Endometrium (tissue), 2 donors: ENCODE data around the gene FRMD8.
"Not testable (repeated sequence)": the region's sequence is repeated elsewhere in the genome, so short reads cannot be mapped to it uniquely, and the experiment has no call there.

Experiments
- FAIRE-seq: peaks from 2 replicates; lab custom pipeline; 2012; peaks lifted over from hg19 to GRCh38; lab: Jason Lieb, UNC
- donor health status: control.
- donor health status: control.

FRMD8 gene

DNA sequence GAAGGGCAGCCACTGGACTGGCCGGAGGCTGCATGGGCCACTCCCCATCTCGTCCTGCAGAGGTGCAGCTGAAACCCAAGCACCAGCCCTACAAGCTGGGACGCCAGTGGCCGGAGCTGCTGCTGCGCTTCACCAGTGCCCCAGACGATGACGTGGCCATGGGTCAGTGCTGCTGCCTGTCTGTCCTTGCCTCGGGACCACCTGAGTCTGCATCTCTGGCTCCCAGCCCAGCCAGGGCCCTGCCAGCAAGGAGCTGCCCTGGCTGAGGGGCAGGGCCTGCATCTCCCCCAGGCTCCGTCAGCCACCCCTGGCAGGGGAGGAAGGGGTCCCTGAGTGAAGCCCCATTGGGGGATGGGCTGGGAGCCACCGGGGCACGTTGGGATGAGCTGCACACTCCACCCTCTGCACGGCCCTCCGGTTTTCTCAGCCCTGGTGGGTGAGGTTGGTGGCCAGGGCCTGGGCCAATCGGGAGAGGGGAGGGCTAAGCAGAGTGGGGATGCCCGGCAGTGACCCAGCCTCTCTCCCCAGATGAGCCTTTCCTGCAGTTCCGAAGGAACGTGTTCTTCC lies 7.2 kb downstream of the FRMD8 start:
- no peak for FAIRE-seq

DNA sequence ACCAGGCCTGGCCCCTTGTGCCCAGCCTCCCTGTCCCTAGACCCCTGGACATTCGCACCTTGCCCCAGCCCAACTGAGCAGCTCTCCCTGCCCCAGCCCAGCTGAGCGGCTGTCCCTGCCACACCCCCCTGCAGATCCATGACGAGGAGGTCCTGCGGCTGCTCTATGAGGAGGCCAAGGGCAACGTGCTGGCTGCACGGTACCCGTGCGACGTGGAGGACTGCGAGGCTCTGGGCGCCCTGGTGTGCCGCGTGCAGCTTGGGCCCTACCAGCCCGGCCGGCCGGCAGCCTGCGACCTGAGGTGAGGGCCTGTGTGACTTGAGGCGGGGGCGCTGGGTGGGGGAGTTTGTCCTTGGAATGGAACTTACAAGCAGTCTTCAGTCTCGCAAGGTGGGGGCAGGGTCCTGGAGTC lies 7.7 kb downstream of the FRMD8 start:
- no peak for FAIRE-seq

- no peak for FAIRE-seq
Measured at GRCh38 chr11:65395961-65396530, 9.6 kb downstream of the FRMD8 start.

GRCh38 chr11:65396769-65397745 lies 10.6 kb downstream of the FRMD8 start:
- no peak for FAIRE-seq

DNA sequence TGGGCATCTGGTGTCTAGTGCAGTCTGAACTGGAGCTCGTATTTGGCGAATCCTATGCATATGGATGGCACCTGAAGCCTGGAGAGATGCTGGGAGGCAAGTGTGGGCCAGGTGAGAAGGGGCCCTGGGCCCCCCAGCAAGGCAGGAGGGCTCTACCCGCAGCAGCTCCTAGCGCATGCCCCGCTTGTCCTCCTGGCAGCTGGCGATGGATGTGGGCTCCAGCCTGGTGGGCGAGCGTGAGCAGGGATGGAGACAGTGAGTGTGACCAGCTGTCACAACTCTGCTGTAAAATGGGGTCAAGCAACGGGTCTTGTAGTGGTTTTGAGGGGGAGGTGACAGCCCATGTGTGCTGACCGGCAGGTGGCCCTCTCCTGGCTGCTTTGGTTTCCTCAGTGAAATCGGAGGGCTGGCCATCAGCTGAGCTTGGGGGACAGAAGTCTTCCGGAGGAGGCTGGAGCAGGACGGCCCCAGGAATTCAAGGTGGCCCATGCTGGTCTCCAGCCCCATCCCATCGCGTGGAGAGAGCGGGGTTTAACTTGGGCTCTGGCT lies 12.0 kb downstream of the FRMD8 start:
- FAIRE-seq = no peak

GRCh38 chr11:65399249-65399648 lies 12.8 kb downstream of the FRMD8 start:
- no peak for FAIRE-seq

DNA sequence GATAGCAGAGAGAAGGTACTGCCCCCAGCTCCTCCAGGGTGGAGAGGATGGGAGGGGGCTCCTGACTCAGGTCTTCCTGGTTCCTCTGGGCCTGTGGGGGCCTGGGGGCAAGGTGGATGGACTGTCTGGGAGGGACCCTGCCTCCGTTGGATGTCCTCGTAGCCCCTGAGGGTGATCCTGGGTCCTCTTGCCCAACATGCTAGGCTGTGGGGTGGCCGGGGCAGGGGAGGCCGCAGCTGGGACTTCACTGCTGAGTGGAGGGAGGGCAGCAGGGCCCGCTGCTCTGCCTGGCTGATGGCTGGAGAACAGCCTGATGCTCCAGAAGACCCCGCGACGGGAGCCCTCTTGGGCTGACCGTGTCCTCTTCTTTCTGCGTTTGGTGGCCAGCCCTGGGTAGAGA lies 13.4 kb downstream of the FRMD8 start:
- FAIRE-seq = no peak

DNA sequence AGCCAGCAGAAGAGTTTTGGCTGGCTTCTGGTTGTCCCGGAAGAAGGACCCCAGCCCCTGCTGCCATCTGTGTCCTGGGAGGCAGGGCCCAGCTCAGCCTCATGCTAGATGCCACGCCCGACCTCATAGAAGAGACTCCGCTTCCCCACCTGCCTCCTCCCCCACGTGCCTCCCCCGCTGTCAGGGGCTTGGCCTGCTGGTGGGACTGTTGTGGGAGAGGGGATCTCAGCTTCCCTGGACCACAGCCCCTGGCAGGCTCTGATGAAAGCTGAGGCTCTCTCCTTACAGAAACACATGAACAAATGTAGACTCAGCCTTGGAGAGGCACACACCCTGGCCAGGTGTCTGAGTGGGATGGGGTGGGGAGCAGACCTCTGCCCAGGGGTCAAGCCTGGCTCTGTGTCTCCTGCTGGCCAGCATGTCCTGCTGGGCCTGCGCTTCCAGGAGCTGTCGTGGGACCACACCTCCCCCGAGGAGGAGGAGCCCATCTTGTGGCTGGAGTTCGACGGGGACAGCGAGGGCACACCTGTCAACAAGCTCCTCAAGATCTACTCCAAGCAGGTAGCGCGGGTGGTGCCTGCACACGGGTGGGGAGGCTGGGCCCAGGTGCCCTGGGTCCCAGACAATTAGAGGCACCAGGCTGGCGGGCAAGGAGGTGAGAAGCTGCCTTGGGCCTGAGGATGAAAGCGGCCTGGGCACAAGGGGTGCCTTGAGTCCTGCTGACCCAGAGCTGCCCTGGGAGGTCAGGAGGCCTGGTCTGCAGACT lies 14.1 kb downstream of the FRMD8 start:
- FAIRE-seq = no peak

DNA sequence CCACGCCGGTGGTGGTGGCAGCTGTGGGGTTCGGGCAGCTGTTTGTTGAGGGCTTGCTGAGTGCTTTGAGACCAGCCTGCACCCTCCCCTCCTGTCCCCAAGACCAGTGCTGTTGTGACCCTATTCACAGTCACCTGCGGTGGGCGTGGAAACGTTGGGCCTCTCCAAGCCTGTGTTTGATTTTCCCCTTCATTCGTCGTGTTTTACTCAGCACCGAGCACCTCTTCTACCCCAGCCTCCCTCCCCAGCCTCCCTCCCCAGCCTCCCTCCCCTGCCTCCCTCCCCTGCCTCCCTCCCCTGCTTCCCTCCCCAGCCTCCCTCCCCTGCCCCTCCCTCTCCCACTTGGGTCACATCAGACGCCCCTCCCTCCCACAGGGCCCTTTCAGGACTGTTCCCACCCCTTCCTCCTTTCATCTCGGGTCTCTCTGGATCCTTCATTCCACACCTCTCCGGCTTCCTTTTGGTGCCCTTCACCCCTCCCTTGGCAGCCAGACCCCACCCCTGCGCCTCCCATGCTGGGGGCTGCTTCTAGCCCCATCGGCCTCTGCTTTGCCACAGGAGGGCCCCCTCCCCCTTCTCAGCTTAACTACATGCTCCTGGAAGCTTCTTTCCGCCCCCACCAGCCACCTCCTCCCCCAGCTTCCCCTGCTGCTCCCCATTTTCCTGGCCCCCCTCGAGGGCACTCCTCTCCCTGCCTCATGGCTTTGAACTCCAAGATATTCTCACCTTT lies 14.8 kb downstream of the FRMD8 start:
- no peak for FAIRE-seq

DNA sequence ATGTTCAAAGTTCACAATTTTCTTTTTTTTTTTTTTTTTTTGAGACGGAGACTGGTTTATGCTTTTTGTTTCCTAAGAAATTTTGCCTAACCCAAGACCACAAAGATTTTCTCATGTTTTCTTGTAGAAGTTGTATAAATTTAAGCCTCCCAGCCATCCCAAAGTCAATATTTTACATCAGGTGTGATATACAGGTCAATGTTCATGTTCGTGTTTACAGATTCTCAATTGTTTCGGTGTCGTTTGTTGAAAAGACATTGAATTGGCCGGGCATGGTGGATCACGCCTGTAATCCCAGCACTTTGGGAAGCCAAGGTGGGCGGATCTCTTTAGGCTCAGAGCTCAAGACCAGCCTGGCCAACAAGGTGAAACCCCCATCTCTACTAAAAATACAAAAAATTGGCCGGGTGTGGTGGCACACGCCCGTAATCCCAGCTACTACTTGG lies 15.4 kb downstream of the FRMD8 start:
- no peak for FAIRE-seq

DNA sequence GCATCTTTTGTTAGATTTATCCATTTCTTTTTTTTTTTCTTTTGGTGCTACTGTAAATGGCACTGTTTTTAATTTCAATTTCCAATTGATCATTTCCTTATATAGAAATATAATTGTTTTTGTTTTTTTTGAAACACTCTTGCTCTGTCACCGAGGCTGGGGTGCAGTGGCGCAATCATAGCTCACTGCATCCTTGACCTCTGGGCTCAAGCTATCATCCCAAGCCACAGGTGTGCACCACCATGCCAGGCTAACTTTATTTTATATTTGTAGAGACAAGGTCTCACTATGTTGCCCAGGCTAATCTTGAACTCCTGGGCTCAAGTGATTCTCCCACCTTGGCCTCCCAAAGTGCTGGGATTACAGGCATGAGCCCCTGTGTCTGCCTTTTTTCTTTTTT lies 16.4 kb downstream of the FRMD8 start:
- no peak for FAIRE-seq

- FAIRE-seq = no peak
Measured at GRCh38 chr11:65403607-65404121, 17.2 kb downstream of the FRMD8 start.

DNA sequence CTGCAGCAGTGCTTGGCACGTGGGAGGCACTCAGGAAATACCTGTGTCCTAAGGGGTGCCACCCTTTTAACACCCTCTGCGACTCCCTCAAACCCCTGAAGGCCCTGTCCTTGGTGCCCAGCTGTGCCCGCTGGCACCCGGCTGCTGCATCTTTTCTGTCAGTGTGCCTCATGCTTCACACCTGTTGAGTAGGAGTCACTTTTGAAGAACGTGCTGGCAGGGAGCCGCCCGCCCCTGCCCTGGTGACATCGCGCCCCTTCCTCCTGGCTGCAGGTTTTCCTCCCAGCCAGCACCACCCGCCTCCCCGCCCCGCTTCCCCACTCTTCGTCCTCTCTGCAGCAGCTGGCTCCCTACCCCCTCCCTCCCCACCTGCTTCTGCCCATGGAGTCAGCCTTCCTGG lies 17.8 kb downstream of the FRMD8 start:
- FAIRE-seq = no peak

DNA sequence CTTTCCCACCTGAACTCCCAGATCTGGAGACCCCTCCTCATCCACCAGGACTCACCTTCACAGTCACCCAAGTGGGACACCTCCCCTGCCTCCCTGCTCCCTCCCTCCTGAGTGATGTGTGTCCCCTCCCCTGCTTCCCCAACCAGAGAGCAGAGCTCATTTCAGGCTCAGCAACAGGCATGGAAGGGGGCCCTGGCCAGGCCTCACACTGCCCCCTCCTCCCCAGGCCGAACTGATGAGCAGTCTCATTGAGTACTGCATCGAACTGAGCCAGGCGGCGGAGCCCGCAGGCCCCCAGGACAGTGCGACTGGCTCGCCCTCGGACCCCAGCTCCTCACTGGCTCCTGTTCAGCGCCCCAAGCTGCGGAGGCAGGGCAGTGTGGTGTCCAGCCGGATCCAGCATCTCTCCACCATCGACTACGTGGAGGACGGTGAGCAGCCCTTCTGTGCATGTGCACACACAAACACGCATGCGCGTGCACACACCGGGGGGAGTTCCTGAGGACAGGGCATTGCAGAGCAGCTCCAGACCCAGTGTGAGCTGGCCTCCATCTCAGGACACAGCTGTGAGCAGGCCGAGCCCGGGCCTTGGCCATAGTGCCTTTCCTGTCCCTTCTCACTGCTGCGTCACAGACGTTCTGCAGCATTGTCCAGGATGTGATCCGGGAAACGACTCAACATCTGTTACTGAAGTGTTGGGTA lies 18.4 kb downstream of the FRMD8 start:
- FAIRE-seq = no peak

DNA sequence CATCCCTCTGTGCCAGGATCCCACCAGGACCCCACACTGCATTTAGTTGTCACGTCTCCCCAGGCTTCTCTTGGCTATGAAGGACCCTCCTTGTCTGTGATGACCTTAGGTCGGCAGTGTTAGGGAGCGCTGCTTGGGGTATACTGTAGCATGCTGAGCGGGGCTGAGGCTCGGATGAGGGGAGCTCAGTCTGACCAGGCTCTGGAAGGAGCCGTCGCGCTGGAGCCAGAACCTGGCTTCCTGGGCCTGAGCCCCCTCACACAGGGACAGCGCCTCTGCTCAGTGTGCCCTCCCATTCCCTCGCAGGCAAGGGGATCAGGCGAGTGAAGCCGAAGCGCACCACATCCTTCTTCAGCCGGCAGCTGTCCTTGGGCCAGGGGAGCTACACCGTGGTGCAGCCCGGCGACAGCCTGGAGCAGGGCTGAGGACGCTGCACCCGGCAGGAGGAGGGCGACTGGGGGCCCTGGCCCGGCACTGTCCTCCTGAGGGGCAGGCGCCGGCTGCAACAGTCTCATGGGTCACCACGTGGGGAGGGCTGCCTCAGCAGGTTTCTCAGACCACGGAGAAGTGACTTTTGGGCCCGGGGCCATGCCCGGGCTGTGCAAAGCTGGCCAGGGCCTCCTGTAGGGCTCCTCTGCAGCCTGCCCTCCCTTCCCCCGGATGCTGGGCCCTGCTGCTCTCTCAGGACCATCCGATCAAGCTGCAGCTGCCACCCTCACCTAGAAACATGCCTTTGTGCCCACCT lies 24.7 kb downstream of the FRMD8 start:
- FAIRE-seq = no peak

- no peak for FAIRE-seq
Measured at GRCh38 chr11:65411681-65412070, 25.2 kb downstream of the FRMD8 start.

DNA sequence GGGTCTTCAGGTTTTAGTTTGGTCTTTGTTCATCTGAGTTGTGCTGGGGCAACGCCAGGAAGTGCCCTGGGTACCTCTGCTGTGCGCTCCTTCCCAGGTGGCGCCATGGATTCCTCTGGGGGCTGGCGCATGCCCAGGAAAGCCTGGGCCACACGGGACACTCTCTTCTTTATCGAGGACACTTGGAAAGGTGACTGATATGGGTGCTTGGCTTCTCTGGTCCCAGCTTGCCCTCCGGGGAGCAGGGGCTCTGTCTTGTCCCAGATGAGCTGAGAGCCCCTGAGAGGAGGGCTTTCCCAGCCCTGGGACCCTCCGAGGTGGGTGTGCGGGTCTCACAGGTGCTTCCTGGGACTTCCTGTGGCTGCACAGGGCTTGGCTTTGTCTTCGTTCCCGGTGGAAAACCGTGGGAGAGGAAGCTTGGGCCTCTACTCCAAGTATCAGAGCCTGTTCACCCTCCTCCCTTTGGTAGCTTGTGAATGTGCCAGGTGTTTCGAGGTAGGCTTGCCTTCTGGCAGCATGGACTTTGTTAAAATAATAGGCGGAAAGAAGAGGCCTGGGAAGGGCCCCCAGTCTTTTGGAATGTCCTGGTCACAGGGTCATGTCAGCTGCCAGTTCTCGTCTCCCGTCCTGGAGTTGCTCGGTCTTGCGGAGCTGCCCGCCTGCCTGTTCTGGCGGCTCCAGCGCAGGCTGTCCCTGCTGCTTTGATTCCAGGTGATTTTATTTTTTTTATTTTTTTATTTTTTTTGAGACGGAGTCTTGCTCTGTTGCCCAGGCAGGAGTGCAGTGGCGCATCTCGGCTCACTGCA lies 26.0 kb downstream of the FRMD8 start:
- no peak for FAIRE-seq

GRCh38 chr11:65413077-65413664 lies 26.7 kb downstream of the FRMD8 start:
- not testable (repeated sequence) for FAIRE-seq
